ENCODE measurements around the gene CENPT.

The CENPT gene

GRCh38 chr16:67847064-67847861 lies at the start of gene CENPT:
Gene CENPT (minus strand): TSS chr16:67847693. CDS start chr16:67833859, 13,834 bp downstream.
- no peak for DNase-seq

GRCh38 chr16:67897231-67897630 lies 49.7 kb upstream of the CENPT start:
- DNase-seq = no peak

- no peak for DNase-seq
These were observed 46.4 kb upstream of the CENPT start for GRCh38 chr16:67893743-67894399.

- peak; percentile 47 for DNase-seq
These were observed 45.6 kb upstream of the CENPT start, which contains the start of gene PSKH1 for GRCh38 chr16:67892899-67893742. Gene PSKH1 (plus strand): TSS chr16:67893254. CDS start chr16:67908750, 15,496 bp downstream.

- DNase-seq = no peak
These were observed 44.9 kb upstream of the CENPT start for GRCh38 chr16:67892375-67892774.

- DNase-seq = no peak
These were observed 40.8 kb upstream of the CENPT start for GRCh38 chr16:67888331-67888730.

GRCh38 chr16:67886387-67886786 lies 38.9 kb upstream of the CENPT start:
- no peak for DNase-seq

- no peak for DNase-seq
These were observed 38.5 kb upstream of the CENPT start for GRCh38 chr16:67885976-67886375.

- DNase-seq = no peak
These were observed 38.1 kb upstream of the CENPT start for GRCh38 chr16:67885545-67885944.

GRCh38 chr16:67884684-67885083 lies 37.2 kb upstream of the CENPT start, which contains the start of gene NRN1L:
Gene NRN1L (plus strand): TSS chr16:67884885. CDS start chr16:67884904, 19 bp downstream.
- DNase-seq = peak; percentile 27

GRCh38 chr16:67883872-67884261 lies 36.4 kb upstream of the CENPT start:
- no peak for DNase-seq

GRCh38 chr16:67883146-67883871 lies 35.8 kb upstream of the CENPT start:
- no peak for DNase-seq

GRCh38 chr16:67882374-67883145 lies 35.1 kb upstream of the CENPT start:
- no peak for DNase-seq

- no peak for DNase-seq
These were observed 34.2 kb upstream of the CENPT start for GRCh38 chr16:67881621-67882161.

- DNase-seq = no peak
These were observed 33.1 kb upstream of the CENPT start for GRCh38 chr16:67880584-67880983.

GRCh38 chr16:67879936-67880335 lies 32.4 kb upstream of the CENPT start:
- no peak for DNase-seq

GRCh38 chr16:67879462-67879861 lies 32.0 kb upstream of the CENPT start:
- DNase-seq = no peak

GRCh38 chr16:67878846-67879245 lies 31.4 kb upstream of the CENPT start:
- DNase-seq = no peak

- DNase-seq = no peak
These were observed 30.7 kb upstream of the CENPT start for GRCh38 chr16:67878232-67878631.

GRCh38 chr16:67877064-67877463 lies 29.6 kb upstream of the CENPT start:
- DNase-seq = no peak

- DNase-seq = no peak
These were observed 26.9 kb upstream of the CENPT start for GRCh38 chr16:67874372-67874771.
